ENCODE measurements around the gene PKLR.

- TF ChIP-seq CTCF (IDR thresholded peaks at IDR 0.05; ENCODE audit: low read length) (no peak), EZH2 (IDR thresholded peaks at IDR 0.05; ENCODE audit: borderline replicate concordance, low read length) (no peak)
Measured at GRCh38 chr1:155267373-155267772, 33.9 kb downstream of the PKLR start.

Measured in OCI-LY1 (cell line).